SIG-M5 (cell line): ENCODE data around the gene IRAK3.

ENCODE experiments used
- DNase-seq: peaks from one replicate; lab custom pipeline; 2025; lab: John Stamatoyannopoulos, UW

IRAK3 gene, protein sequence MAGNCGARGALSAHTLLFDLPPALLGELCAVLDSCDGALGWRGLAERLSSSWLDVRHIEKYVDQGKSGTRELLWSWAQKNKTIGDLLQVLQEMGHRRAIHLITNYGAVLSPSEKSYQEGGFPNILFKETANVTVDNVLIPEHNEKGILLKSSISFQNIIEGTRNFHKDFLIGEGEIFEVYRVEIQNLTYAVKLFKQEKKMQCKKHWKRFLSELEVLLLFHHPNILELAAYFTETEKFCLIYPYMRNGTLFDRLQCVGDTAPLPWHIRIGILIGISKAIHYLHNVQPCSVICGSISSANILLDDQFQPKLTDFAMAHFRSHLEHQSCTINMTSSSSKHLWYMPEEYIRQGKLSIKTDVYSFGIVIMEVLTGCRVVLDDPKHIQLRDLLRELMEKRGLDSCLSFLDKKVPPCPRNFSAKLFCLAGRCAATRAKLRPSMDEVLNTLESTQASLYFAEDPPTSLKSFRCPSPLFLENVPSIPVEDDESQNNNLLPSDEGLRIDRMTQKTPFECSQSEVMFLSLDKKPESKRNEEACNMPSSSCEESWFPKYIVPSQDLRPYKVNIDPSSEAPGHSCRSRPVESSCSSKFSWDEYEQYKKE

DNA sequence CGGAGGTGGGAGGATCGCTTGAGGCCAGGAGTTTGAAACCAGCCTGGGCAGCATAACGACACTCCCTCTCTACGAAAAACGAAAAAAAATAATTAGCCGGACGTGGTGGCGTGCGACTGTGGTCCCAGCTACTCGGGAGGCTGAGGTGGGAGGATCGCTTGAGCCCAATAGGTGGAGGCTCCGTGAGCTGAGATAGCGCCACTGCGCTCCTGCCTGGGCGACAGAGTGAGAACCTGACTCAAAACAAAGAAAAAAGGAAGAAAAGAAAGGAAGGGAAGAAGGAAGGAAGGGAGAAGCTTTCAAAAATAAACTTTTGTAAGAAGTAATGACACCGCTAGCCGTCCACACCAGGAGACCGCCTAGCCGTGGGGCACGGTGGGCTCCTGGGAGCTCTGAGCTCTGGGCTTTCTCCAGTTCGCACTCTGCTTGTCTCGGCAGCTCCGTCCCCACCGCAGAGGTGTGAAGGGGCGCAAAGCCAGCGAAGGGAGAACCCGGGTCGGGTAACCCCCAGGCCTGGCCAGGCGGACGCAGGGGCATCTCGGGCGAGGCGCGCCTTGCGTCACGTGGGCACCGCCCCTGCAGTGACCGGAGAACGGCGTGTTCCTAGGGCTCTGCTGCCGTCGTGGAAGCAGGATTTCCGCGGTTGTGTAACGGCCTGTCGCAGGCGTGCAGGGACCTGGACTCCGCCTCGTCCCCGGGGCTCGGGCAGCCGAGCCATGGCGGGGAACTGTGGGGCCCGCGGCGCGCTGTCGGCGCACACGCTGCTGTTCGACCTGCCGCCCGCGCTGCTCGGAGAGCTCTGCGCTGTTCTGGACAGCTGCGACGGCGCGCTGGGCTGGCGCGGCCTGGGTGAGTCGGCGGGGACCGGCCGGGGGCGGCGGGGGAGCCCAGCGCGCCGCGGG is at the start of gene IRAK3:
IRAK3 (plus strand) TSS at position 631 of the 902 bp plus-strand sequence; CDS start at position 717, 86 bp downstream.
- no peak for DNase-seq

DNA sequence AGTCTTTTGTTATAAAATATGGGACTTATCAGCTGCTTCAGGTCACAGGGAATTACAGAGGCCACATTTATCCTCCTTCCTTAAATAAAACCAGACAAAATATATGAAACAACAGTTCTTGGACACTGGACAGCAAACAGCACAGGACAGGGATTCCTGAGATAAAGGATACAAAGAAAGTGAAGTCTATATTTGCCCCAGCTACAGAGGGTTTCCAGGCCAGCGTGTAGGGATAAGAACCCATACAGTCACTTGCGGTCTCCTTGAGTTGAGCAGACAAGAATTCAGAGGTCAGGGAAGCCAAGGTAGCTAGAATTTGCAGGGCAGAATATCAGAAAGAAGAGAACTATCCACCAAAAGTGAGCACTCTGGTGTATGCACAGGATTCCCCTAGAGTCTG is 49.7 kb upstream of the IRAK3 start:
- DNase-seq = no peak

DNA sequence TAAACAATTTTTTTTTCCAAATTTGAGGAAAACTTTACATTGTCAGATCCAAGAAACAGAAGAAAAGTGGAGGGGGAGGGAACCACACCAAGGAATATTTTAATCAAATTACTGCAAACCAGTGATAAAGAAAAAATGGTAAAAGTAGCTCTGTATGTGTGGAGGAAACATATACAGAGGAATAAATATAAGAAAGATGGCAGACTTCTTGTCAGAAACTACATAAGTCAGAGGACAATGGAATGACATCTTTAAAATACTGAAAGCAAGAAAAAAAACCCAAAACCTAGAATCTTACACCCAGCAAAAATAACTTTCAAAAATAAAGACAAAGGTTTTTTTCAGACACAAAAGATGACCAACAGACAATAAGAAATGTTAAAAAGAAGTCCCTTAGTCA is 48.3 kb upstream of the IRAK3 start:
- DNase-seq = no peak

DNA sequence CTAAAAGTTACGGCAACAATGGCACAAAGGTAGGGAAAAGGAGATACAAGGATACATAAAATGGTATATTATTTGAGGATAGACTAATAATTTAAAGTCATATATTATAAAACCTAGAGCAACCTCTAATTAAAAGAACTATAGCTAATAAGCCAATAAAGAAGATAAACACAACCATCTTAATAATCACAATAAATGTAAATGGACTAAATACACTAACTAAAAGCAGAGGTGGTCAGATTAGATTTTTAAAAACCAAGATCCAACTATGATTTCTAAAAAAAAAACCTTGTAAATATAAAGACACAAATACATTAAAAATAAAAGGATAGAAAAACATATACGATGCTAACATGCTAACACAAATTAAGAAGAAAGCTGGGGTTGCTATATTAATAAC is 47.7 kb upstream of the IRAK3 start:
- no peak for DNase-seq

DNA sequence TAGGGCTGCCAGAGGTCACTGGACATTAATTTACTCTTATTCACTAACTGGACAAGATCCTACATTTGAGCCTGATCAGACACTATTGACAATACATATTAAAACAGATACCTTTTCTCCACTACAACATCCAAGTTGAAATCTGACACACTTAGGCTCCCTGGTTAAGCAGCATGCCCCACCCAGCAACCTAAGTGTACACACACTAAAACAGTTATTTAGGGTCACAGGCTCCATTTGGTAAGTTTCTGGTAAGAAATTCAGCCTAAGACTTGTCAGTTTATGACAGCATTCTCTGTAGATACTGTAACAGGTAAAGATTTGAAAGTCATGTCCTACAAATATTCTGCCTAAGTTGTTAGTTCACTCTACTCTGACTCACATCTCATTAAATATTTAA is 46.2 kb upstream of the IRAK3 start:
- DNase-seq = no peak

DNA sequence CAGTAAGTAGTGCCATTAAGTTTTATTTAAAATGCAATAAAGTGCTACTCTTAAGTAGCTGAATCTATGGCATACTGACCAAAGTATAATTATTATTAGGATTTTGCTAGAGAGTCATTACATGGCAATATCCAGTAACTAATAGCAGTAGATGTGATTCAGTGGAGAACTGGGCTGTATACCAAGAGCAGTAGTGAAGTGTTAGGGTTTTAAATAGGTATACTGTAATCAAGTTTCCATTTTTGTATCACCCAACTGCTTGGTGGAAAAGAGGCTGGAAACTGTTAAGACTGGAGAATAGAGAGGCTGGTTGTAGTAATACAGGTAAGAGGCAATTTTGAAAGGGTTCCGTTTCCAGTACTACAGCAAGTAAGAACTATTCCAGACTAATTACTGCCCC is 45.1 kb upstream of the IRAK3 start:
- DNase-seq = no peak

DNA sequence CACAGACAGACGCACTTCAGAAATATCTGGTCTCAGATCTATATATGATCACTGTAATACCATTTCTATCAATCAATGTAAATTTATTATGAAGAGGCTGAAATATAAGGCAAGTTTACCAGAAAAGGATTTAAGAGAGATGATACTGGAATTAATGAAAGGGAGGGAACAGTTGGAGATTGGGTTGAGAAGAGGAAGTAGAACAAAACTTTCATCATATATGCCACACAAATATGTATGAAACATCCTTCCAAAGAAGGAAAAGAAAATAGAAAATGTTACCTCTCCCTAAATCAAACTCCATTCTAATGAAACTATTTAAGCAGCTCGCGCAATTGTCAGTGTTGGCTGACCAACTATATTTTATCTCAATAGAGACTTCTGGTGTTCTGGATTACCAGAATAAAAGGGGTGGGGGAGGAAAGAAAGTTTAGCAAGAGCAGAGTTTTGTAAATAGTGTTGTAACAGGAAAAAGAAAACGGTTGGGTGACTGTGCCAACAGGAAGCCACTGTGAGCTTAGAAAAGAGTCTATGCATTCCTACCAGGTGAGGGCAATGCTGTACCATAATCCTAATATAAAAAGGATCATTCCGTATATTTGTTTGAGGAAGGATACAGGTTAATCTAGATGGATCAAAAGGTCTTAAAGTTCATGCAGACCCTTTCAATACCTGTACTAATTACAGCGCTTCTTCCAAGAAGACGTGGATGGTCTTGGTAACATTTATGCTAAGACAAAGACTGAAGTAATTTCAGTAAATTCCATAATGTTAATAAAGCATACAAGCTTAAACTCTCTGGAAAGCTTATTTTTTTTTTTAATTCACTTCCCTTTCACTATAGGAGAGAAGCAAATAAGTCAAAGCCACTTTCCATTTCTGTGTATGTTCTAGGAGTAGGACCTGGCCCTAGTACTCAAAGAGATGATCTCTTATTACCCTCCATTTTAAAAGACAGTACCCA is 43.9 kb upstream of the IRAK3 start:
- peak; percentile 97 for DNase-seq

DNA sequence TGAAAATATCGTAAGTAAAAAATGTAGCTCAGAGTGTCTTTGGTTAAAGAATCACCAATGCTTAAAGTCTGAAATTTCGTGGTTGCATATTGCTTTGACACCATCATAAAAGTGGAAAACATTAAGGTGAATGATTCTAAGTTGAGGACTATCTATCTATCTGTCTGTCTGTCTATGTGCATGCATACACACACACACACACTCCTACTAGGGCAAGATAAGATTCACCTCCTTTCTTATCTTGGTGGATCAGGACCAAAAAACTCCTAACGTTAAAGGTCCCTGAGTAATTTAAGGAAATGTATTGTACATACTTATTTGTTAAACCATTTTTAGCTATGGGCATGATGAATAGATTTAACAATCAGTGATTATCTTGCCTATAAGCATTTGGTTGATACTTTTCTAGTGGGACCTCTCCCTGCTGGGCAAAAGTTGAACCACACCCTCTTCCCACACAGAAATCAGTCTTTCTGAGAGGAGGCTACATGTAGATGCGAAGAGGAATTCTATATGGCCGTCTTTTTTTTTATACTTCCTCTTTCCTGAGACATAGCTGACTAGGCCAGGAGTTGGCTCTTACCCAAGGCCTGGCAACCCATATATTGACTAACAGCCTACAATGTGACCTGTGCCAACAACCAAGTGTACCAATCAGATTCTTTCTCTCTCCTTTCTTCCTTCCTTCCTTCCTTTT is 39.2 kb upstream of the IRAK3 start:
- DNase-seq = peak; percentile 67

DNA sequence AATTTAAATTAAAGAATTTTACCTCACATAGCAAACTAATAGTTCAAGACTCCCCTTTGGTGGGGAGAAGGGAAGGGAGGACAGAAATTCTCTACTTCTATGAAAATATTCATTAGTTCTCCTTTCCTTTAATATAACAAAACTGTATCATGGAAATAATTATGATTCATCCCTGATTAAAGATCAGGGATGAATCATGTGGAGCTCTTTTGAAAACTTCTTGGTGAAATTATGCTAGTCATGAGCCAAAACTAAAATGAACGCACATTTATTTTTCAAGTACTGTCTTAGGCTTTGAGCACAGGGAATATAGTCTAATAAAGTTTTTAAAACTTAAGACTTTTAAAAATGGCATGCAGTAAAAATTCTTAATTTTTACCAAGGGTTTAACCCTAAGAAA is 36.3 kb upstream of the IRAK3 start:
- DNase-seq = no peak

DNA sequence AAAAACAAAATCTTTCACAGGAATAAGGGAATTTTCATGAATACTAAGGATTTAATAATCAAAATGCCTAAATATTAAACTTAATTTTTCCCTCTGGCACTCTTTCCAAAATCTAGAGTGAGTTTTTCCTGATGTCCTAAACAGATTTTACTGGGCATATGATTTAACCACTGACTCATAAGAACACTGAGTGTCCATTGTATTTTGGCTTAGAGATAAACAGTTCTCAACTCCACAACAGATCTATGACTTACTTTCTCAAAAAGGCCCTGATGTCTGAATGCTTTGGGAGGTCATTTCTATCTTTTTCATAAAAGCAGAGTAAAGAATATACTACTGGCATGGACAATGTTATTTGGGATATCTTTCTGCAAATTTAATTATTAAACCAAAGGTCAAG is 34.2 kb upstream of the IRAK3 start:
- DNase-seq = no peak

DNA sequence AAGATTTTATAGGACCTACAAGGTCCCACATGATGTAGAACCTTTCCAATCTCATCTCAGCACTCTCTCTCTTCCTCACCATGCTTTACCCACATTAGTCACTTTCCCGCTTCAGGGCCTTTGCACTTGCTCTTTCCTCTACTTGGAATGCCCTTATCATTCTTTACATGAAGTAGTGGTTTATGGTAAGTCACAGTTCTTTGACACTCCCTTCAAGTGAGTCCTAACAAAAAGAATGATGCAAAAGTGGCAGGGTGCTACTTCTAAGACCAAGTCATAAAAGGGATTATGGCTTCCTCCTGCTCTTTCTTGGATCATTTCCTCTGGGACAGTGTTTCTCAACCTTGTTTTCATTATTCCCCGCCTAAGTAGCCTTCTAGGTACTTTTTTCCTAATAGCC is 32.4 kb upstream of the IRAK3 start:
- DNase-seq = no peak

DNA sequence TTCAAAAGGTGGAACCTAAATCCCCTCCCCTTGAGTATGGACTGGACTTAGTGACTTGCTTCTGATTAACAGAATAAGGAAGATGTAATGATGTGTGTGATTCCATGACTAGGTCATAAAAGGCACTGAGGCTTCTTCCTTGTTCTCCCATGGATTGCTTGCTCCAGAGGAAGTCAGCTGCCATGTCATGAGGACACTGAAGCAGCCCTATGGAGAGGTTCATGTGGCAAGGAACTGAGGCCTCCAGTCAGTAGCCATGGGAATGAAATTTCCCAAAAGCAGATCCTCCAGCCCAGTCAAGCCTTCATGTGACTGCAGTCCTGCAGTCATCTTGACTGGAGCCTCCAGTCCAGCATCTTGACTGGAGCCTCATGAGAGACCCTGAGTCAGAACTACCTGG is 29.9 kb upstream of the IRAK3 start:
- DNase-seq = no peak

DNA sequence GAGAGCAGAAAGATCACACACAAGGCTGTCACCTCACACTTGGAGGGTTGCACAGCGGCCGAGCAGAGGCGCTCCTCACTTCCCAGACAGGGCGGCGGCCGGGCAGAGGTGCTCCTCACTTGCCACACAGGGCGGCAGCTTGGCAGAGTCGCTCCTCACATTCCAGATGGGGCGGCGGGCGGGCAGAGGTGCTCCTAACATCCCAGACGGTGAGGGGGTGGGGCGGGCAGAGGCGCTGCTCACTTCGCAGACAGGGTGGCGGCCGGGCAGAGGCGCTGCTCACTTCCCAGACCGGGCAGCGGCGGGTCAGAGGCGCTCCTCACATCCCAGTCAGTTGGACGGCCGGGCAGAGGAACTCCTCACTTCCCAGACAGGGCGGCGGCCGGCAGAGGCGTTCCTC is 28.3 kb upstream of the IRAK3 start:
- no peak for DNase-seq

DNA sequence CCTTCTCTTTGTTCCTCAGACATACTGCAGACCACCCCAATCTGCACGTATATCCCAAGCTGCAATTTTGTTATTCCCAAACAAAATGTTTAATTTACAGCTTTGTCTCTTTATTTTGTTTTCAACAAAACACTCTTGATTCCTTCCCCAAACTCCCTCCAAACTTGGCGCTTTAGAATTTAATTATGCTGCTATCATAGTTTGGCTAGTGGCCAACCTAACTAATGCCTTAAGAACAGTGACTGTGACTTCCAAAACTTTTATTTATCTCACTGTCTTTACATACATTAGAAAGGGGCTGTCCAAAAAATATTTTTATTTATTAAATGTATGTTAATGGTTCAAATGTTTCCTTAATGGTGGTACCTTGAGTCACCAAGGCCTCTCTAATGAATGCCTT is 26.3 kb upstream of the IRAK3 start:
- DNase-seq = no peak

DNA sequence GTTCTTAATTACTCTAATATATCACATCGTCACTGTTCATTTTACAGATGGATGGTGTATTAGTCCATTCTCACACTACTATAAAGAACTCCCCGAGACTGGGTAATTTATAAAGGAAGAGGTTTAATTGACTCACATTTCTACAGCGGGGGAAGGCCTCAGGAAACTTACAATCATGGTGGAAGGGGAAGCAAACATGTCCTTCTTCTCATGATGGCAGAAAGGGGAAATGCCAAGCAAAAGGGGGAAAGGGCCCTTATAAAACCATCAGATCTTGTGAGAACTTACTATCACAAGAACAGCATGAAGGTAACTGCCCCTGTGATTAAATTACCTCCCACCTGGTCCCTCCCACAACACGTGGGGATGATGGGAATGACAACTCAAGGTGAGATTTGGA is 25.7 kb upstream of the IRAK3 start:
- DNase-seq = no peak

DNA sequence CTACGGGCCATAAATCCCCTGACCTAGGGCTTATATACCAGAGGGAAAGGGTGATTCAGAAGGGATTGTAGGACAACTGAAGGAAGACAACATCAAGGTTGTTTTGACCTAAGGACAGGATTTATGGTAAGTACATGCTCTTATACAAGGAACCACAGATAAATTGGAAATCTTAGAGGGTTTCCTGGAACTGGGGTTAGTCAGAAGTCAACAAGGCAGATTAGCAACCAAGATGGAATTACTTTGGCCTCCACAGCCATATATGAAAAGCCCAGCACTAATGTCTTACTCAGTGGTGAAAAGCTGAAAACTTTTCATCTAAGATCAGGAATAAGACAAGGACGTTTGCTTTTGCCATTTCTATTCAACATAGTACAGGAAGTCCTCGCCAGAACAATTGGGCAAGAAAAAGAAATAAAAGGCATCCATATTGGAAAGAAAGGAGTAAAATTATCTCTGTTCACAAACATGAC is 24.6 kb upstream of the IRAK3 start:
- no peak for DNase-seq

DNA sequence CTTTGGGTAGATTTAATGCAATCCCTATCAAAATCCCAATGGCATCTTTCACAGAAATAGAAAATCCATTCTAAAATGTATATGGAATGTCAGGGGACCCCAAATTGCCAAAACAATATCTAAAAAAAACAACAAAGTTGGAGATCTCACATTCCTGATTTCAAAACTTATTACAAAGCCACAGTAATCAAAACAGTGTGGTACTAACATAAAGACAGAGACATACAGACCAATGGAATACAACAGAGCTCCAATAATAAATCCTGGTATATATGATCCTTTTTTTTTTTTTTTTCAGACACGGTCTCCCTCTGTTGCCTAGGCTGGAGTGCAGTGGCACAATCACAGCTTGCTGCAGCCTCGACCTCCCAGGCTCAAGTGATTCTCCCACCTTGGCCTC is 23.9 kb upstream of the IRAK3 start:
- no peak for DNase-seq

DNA sequence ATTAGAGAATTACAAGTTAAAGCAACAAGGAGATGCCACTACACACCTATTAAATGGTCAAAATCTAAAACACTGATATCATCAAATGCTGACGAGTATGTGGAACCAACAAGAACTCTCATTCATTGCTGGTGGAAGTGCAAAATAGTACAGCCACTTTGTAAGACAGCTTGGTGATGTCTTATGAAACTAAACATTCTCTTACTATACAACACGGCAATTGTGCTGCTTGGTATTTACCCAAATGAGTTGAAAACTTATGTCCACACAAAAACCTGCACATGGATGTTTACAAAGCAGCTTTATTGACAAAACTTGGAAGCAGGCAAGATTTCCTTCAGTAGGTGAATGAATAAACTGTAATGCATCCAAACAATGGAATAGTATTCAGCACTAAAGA is 22.5 kb upstream of the IRAK3 start:
- DNase-seq = no peak

DNA sequence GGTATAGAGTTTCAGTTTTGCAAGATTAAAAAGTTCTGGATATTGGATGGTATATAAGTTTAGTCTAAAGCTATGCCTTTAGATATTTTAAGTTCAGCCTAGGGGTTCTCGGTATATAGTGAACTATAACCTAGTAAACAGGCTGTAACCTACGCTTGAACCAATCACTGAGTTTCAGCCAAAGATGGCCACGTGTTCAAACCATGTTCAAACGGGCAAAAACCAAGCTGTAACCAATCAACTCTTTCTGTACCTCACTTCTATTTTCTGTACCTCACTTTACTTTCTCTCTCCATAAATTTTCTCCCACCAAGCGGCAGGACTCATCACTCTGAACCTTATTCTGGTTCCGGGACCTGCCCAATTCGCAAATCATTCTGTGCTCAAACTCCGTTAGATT is 20.6 kb upstream of the IRAK3 start:
- no peak for DNase-seq

DNA sequence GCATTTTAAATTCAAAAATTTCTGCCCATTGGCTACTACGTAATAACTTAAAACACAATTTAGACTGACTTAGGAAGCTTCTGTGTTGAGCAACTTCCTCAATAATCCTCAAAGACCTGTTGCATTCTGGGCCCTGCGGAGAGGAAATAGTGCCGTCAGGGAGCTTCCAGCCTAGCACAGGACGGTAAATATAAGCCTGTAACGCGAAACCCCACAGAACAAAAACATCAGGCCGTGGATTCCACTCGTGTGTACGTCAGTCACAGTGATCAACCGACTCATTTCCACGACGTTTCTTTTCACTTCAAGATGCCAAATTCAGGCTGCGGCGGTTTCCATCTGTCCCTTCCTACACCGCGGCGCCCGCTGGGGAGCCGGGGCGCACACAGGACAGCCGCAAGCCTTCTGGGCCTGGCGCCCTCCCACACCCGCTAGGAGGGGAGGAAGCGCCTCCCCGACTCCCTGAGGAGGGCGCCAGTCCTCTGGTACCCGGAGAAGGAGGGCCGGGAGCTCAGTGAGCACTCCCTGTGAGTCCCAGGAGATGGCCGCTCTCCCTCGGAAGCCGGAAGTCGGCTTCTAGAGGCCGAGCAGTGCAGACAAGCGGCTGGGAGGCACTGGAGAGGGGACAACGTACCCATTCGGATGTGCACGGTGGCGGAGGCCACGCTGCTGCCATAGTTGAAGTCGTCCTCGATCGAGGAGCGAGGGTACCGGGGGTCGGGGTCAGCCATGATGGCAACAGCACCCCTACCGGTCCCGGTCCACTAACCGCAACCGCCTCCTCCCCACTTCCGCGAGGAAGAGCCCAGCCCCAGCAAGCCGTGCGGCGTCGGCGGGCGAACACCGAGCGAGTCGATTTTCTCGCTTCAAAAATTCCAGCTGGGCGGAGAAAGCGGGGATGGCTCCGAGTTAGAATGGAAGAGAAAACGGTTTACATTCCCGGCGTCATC is 19.5 kb upstream of the IRAK3 start, which contains the start of gene TMBIM4:
TMBIM4 (minus strand) TSS at position 776 of the 950 bp plus-strand sequence; CDS start at position 731, 45 bp downstream.
- DNase-seq = peak; percentile 99
